Activated B cell treated with CpG ODN at 0.5 μM for 24 hours (primary cell): ENCODE measurements around the gene RASGRP3. TPM values are rescaled to one million over a fixed set of nuclear protein-coding genes. Genes with fewer than 3 reads are reported as not detected.

Experiments used
- ATAC-seq: fragments of 200-7000 bp; cut with Tn5 transposase; one replicate; pipeline ENCODE4 v1.10.0; 2021; ENCODE audit warnings: low read depth, mild to moderate bottlenecking, moderate library complexity
- CTCF ChIA-PET: fragments of 350-600 bp; sonication (Branson Sonifier 250); formaldehyde crosslinking; loops from one replicate; lab custom pipeline; 2021; ENCODE audit warnings: antibody characterized with exemption; lab: Charles Lee
- POLR2A ChIA-PET: fragments of 350-600 bp; sonication (Branson Sonifier 250); formaldehyde crosslinking; loops from one replicate; lab custom pipeline; 2021; ENCODE audit warnings: antibody characterized with exemption; lab: Charles Lee
- DNase-seq: peaks from one replicate; pipeline ENCODE4 v3.0.0; 2022
- H3K27ac Mint-ChIP-seq: one replicate; pipeline ENCODE4 v1.8.0; 2020; ENCODE audit warnings: mixed read lengths
- H3K27me3 Mint-ChIP-seq: one replicate; pipeline ENCODE4 v1.8.0; 2021; ENCODE audit warnings: mixed read lengths
- H3K36me3 Mint-ChIP-seq: one replicate; pipeline ENCODE4 v1.8.0; 2021; ENCODE audit warnings: low read depth, mixed read lengths
- H3K4me1 Mint-ChIP-seq: one replicate; pipeline ENCODE4 v1.8.0; 2021; ENCODE audit warnings: mixed read lengths
- H3K4me3 Mint-ChIP-seq: one replicate; pipeline ENCODE4 v1.8.0; 2020; ENCODE audit warnings: mild to moderate bottlenecking, mixed read lengths
- H3K9me3 Mint-ChIP-seq: one replicate; pipeline ENCODE4 v1.8.0; 2020; ENCODE audit warnings: mixed read lengths
- intact Hi-C: fragments of 100-400 bp; cut with micrococcal nuclease; formaldehyde crosslinking; loops from one replicate; pipeline ENCODE4 v1.15.1; 2024
- total RNA-seq: library from RNA; stranded (reverse); gene quantifications from 2 replicates; pipeline ENCODE4 v1.2.3, GENCODE V29; 2022
- TF ChIP-seq, protein P1 (sequence below): fragments of 200-600 bp; IDR thresholded peaks from one replicate; pipeline ENCODE4 v1.8.0; 2022; ENCODE audit warnings: antibody characterized with exemption, mild to moderate bottlenecking

RASGRP3 gene
- total RNA-seq, 1 donor from 2014 or later = 205 TPM

DNA sequence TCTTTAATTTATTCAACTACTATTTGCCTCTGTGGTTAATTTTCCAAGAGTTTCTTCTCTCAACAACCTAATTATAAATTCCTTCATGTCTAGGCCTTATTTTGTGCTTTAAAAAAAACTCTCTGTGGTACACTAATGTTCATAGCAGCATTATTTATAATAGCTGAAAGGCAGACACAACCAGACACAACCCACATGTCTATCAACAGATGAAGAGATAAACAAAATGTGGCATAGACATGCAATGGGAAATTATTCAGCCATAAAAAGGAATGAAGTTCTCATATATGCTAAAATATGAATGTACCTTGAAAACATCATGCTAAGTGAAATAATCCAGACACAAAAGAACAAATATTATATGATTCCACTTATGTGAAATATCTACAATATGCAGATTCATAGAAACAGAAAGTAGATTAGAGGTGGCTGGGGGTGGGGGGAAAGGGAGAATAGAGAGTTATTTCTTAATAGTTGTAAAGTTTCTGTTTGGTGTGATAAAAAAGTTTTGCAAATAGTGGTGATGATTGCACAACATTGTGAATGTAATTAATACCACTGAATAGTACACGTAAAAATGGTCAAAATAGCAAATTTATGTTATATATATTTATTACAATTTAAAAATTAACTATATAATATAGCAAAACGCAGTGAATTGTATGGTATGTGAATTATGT is 28.1 kb upstream of the RASGRP3 start:
- H3K4me3 Mint-ChIP-seq = no peak overlapping the region
- DNase-seq (no peak), ATAC-seq (no peak)
- peaks cover 6% of the 10 kb centered on the region for H3K4me1 Mint-ChIP-seq
- peaks cover 4% of the 10 kb centered on the region for H3K36me3 Mint-ChIP-seq
- POLR2A ChIA-PET = no interaction called here
- peaks cover 12% of the 10 kb centered on the region for H3K9me3 Mint-ChIP-seq
- CTCF ChIA-PET = no interaction called here
- intact Hi-C loops = no loop called here
- H3K27me3 Mint-ChIP-seq = no peaks in the 10 kb centered on the region
- H3K27ac Mint-ChIP-seq = no peak overlapping the region
- TF ChIP-seq, protein P1, sequence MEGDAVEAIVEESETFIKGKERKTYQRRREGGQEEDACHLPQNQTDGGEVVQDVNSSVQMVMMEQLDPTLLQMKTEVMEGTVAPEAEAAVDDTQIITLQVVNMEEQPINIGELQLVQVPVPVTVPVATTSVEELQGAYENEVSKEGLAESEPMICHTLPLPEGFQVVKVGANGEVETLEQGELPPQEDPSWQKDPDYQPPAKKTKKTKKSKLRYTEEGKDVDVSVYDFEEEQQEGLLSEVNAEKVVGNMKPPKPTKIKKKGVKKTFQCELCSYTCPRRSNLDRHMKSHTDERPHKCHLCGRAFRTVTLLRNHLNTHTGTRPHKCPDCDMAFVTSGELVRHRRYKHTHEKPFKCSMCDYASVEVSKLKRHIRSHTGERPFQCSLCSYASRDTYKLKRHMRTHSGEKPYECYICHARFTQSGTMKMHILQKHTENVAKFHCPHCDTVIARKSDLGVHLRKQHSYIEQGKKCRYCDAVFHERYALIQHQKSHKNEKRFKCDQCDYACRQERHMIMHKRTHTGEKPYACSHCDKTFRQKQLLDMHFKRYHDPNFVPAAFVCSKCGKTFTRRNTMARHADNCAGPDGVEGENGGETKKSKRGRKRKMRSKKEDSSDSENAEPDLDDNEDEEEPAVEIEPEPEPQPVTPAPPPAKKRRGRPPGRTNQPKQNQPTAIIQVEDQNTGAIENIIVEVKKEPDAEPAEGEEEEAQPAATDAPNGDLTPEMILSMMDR = no peak

DNA sequence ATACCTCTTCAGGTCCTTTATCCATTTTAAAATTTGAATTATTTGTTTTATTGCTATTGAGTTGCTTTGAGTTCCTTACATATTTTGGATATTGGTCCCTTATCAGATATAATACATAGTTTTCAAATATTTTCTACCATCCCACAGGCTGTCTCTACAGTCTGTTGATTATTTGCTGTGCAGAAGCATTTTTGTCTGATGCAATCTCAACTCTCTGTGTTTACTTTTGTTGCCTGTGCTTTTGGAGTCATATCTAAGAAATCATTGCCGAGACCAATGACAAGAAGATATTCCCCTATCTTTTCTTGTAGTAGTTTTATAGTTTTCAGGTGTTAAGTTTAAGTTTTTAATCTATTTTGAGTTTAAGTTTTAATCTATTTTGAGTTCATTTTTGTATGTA is 25.2 kb upstream of the RASGRP3 start:
- DNase-seq = no peak
- Mint-ChIP-seq H3K4me3 (no peak overlapping the region), H3K36me3 (peaks cover 4% of the 10 kb centered on the region), H3K27me3 (no peaks in the 10 kb centered on the region), H3K9me3 (peaks cover 15% of the 10 kb centered on the region), H3K4me1 (no peaks in the 10 kb centered on the region), H3K27ac (no peak overlapping the region)
- TF ChIP-seq, protein P1 = no peak
- intact Hi-C loops = no loop called here
- ChIA-PET CTCF (no interaction called here), POLR2A (no interaction called here)
- no peak for ATAC-seq

DNA sequence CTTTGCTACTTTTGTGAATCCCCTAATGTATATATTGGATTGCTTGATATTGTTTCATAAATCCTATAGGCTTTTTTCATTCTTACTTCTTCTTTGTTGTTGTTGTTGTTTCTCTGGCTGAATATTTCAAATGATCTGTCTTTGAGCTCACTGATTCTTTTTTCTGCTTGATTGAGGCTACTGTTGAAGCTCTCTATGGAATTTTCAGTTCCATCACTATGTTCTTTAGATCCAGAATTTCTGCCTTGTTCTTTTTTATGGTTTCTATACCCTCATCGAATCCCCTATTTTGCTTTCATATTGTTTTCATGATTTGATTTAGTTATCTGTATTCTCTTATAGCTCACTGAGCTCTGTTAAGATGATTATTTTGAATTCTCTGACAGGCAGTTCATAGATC is 24.6 kb upstream of the RASGRP3 start:
- Mint-ChIP-seq H3K36me3 (peaks cover 4% of the 10 kb centered on the region), H3K4me1 (no peaks in the 10 kb centered on the region), H3K4me3 (no peak overlapping the region), H3K27me3 (no peaks in the 10 kb centered on the region), H3K9me3 (peaks cover 15% of the 10 kb centered on the region), H3K27ac (no peak overlapping the region)
- POLR2A ChIA-PET = no interaction called here
- TF ChIP-seq, protein P1 = no peak
- DNase-seq = no peak
- no peak for ATAC-seq
- intact Hi-C loops = no loop called here
- CTCF ChIA-PET = no interaction called here

DNA sequence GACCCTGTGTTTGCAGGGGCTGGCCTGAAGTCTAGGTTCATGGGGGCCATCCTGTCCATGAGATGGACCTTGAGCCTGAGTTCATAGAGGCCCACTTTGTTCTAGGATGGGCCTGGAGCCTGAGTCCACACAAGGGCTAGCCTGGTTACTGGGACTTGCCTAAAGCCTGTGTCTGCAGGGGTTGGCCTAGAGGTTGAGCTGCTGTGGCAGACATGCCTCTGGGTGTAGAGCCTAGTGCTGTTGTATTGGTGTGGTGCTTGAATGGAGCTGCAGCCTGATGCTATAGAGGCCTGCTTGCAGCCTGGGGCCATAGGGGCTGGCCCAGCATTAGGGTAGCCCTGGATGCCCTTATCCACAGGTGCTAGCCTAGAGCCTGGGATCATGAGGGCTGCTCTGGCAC is 23.9 kb upstream of the RASGRP3 start:
- Mint-ChIP-seq H3K36me3 (peaks cover 4% of the 10 kb centered on the region), H3K27me3 (no peaks in the 10 kb centered on the region), H3K27ac (no peak overlapping the region), H3K4me1 (peaks cover 2% of the 10 kb centered on the region), H3K9me3 (peaks cover 15% of the 10 kb centered on the region), H3K4me3 (no peak overlapping the region)
- DNase-seq = no peak
- intact Hi-C loops = no loop called here
- POLR2A ChIA-PET = no interaction called here
- CTCF ChIA-PET = no interaction called here
- no peak for ATAC-seq
- TF ChIP-seq, protein P1 = no peak

DNA sequence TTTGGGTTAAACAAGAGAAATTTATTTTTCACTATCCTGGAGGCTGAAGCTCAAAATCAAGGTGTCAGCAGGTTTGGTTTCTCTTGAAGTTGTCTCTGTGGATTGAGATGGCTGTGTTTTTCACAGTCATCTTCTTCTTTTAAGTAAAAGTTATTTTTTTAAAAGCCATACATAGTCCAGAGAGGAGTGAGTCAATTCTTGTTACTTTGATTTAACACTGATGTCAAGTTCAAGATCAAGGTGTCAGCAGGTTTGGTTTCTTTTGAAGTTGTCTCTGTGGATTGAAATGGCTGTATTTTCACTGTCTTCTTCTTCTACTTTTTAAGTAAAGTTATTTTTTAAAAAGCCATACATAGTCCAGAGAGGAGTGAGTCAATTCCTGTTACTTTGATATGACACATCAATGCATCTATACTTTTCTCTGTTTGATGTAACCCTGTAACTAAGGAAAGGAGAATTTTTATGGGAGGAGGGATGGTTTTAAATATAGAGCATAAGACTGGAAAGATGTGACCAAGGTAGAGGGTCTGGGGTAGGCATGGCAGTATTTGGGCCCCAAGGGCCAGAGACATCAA is 22.5 kb upstream of the RASGRP3 start:
- ATAC-seq (no peak), DNase-seq (no peak)
- ChIA-PET POLR2A (no interaction called here), CTCF (no interaction called here)
- H3K9me3 Mint-ChIP-seq = peaks cover 15% of the 10 kb centered on the region
- no peaks in the 10 kb centered on the region for H3K27me3 Mint-ChIP-seq
- peaks cover 4% of the 10 kb centered on the region for H3K36me3 Mint-ChIP-seq
- H3K27ac Mint-ChIP-seq = no peak overlapping the region
- intact Hi-C loops = no loop called here
- H3K4me1 Mint-ChIP-seq = peaks cover 6% of the 10 kb centered on the region
- no peak overlapping the region for H3K4me3 Mint-ChIP-seq
- TF ChIP-seq, protein P1 = no peak
